HepG2 (cell line): Measurements from ENCODE around the gene DOCK1. TPM values are rescaled to one million over a fixed set of nuclear protein-coding genes. Genes with fewer than 3 reads are reported as not detected.

Experiments used
- ATAC-seq: fragments of 200-7000 bp; cut with Tn5 transposase; 3 replicates; pipeline ENCODE4 v1.9.1; 2020; ENCODE audit warnings: mild to moderate bottlenecking, moderate library complexity
- BruUV-seq: library from RNA; stranded (reverse); fragments of 400-500 nt; replicated peaks from 2 replicates; lab custom pipeline; 2021; lab: Mats Ljungman, UMichigan
- CTCF ChIA-PET: fragments of 300-600 bp; formaldehyde crosslinking; extraction: SDS; loops from one replicate; lab custom pipeline; 2021; ENCODE audit warnings: low total read pairs, inconsistent platforms, low intra/inter-chr PET ratio; lab: Yijun Ruan, JAX
- POLR2A ChIA-PET: fragments of 350-600 bp; sonication (Branson Sonifier 250); formaldehyde crosslinking; loops from one replicate; lab custom pipeline; 2020; ENCODE audit warnings: antibody characterized with exemption, inconsistent platforms; lab: Yijun Ruan, JAX
- DNase-seq: peaks from one replicate; pipeline ENCODE4 v3.0.0-alpha.2; 2015; ENCODE audit warnings: low spot score
- FAIRE-seq: peaks from 3 replicates; lab custom pipeline; 2011; peaks lifted over from hg19 to GRCh38; lab: Jason Lieb, UNC
- H2AFZ ChIP-seq: one replicate; pipeline ENCODE4 v1.6.1; 2011; ENCODE audit warnings: low read length, inconsistent platforms
- H3K27ac ChIP-seq: fragments of 300-600 bp; 3 replicates; pipeline ENCODE4 v1.8.0; 2011; ENCODE audit warnings: mixed run types, mild to moderate bottlenecking, mixed read lengths, low read length, inconsistent platforms; ENCODE audit not compliant: insufficient read depth; ENCODE audit errors: extremely low read length
- H3K27me3 ChIP-seq, 2 experiments: fragments of 200-600 bp in 1 of 2; 2 replicates in 1 of 2; 3 replicates in 1 of 2; pipeline versions ENCODE4 v1.6.0 to v1.8.0; 2011; ENCODE audit warnings: low read length in 2 of 2, mild to moderate bottlenecking in 2 of 2, moderate library complexity in 2 of 2, inconsistent platforms in 1 of 2; ENCODE audit not compliant: insufficient read depth in 2 of 2, control insufficient read depth in 1 of 2
- H3K36me3 ChIP-seq, 2 experiments: fragments of 200-600 bp in 1 of 2; replicated peaks in 1 of 2; 2 replicates in 1 of 2; 3 replicates in 1 of 2; pipeline versions ENCODE4 v1.5.1 to v1.8.0; 2011; ENCODE audit warnings: low read length in 2 of 2, inconsistent platforms in 1 of 2; ENCODE audit not compliant: insufficient read depth in 2 of 2, control insufficient read depth in 1 of 2
- H3K4me1 ChIP-seq: 2 replicates; pipeline ENCODE4 v1.5.1; 2012; ENCODE audit warnings: low read length, inconsistent platforms; ENCODE audit not compliant: insufficient read depth
- H3K4me2 ChIP-seq: 2 replicates; pipeline ENCODE4 v1.6.0; 2011; ENCODE audit warnings: low read depth, low read length, inconsistent platforms
- H3K4me3 ChIP-seq, 3 experiments: fragments of 200-600 bp in 1 of 3; sonication (generic), shearing (Covaris generic) in 1 of 3; replicated peaks in 1 of 3; 2 replicates each; pipeline ENCODE4 v1.5.1; 2011 to 2016; ENCODE audit warnings: low read length in 3 of 3, inconsistent platforms in 2 of 3, low read depth in 2 of 3, mild to moderate bottlenecking in 2 of 3, control low read depth in 1 of 3, mixed read lengths in 1 of 3; ENCODE audit not compliant: insufficient read depth in 1 of 3
- H3K79me2 ChIP-seq: one replicate; pipeline ENCODE4 v1.6.1; 2011; ENCODE audit warnings: low read length, inconsistent platforms; ENCODE audit not compliant: insufficient read depth
- H3K9ac ChIP-seq: 2 replicates; pipeline ENCODE4 v1.6.0; 2011; ENCODE audit warnings: mild to moderate bottlenecking, low read depth, low read length, inconsistent platforms; ENCODE audit not compliant: insufficient read depth
- H3K9me3 ChIP-seq: 2 replicates; pipeline ENCODE4 v1.5.1; 2012; ENCODE audit warnings: mild to moderate bottlenecking, low read length
- H4K20me1 ChIP-seq: 2 replicates; pipeline ENCODE4 v1.6.0; 2011; ENCODE audit warnings: inconsistent platforms, mild to moderate bottlenecking, low read length, moderate library complexity; ENCODE audit not compliant: insufficient read depth
- CEBPZ ChIP-seq: IDR thresholded peaks from 2 replicates; pipeline ENCODE4 v1.6.1; 2012; ENCODE audit warnings: low read length, improper control_type of control experiment
- HMG20A ChIP-seq: IDR thresholded peaks from 2 replicates; pipeline ENCODE4 v1.6.1; 2016; ENCODE audit warnings: borderline replicate concordance
- KDM2A ChIP-seq: sonication (generic); formaldehyde crosslinking; IDR thresholded peaks from 2 replicates; pipeline ENCODE4 v1.4.0; 2020; ENCODE audit warnings: low read depth, missing genetic modification reagents, borderline replicate concordance
- TRIM24 ChIP-seq: sonication (generic); formaldehyde crosslinking; IDR thresholded peaks from 2 replicates; pipeline ENCODE4 v1.8.0; 2022; ENCODE audit warnings: mild to moderate bottlenecking, missing genetic modification reagents
- ZNF30 ChIP-seq: sonication (generic); formaldehyde crosslinking; IDR thresholded peaks from 2 replicates; pipeline ENCODE4 v1.5.0; 2020; ENCODE audit warnings: mild to moderate bottlenecking, missing genetic modification reagents
- ZNF510 ChIP-seq: sonication (generic); formaldehyde crosslinking; IDR thresholded peaks from 2 replicates; pipeline ENCODE4 v1.4.0; 2020; ENCODE audit warnings: low read depth, mild to moderate bottlenecking, missing genetic modification reagents
- ZNF543 ChIP-seq: sonication (generic); formaldehyde crosslinking; IDR thresholded peaks from 2 replicates; pipeline ENCODE4 v1.4.0; 2020; ENCODE audit warnings: mild to moderate bottlenecking, missing genetic modification reagents
- WGBS: methylation state at CpG from one replicate; pipeline ENCODE4 v1.1.6; 2017; ENCODE audit warnings: low lambda C conversion rate; 5-methylcytosine and 5-hydroxymethylcytosine counted together
- in situ Hi-C: cut with HindIII; loops from 2 replicates; pipeline ENCODE4 v1.10.0; 2017; ENCODE audit warnings: low pct_unique_long_range_greater_than_20kb; ENCODE audit not compliant: extremely low pct_ligation_motif_present
- intact Hi-C: fragments of 100-400 bp; cut with micrococcal nuclease; formaldehyde crosslinking; loops from one replicate; pipeline ENCODE4 v1.10.0; 2022; ENCODE audit not compliant: unreplicated experiment
- polyA plus RNA-seq, 8 experiments: library from polyadenylated mRNA; depleted of rRNA in 3 of 8; stranded (reverse) in 7 of 8; unstranded in 1 of 8; fragments of >200 nt; fragmentation: Illumina TruSeq in 4 of 8; extraction: Trizol in 4 of 8; gene quantifications; 2 replicates each; pipeline versions ENCODE4 v1.2.1 to v1.2.3, GENCODE V29; 2011 to 2016; ENCODE audit warnings: low read depth in 4 of 8, missing spikeins in 1 of 8, mixed read lengths in 1 of 8; ENCODE audit not compliant: insufficient read depth in 1 of 8
- total RNA-seq, 5 experiments: library from RNA; depleted of rRNA; stranded (reverse); fragments of >200 nt; fragmentation: Illumina TruSeq; extraction: Trizol; gene quantifications; 2 replicates each; pipeline ENCODE4 v1.2.3, GENCODE V29; 2016; ENCODE audit warnings: low read depth in 1 of 5
- TF ChIP-seq, protein P1 (sequence below): sonication (generic); formaldehyde crosslinking; IDR thresholded peaks from 2 replicates; pipeline ENCODE4 v1.4.0; 2020; ENCODE audit warnings: missing genetic modification reagents

Gene DOCK1
- total and polyA plus RNA-seq, 2 of the 13 experiments (the other 11 are each of a cell fraction or from before 2014, with no cell fraction given) = 8.3 to 25.5 TPM

DNA sequence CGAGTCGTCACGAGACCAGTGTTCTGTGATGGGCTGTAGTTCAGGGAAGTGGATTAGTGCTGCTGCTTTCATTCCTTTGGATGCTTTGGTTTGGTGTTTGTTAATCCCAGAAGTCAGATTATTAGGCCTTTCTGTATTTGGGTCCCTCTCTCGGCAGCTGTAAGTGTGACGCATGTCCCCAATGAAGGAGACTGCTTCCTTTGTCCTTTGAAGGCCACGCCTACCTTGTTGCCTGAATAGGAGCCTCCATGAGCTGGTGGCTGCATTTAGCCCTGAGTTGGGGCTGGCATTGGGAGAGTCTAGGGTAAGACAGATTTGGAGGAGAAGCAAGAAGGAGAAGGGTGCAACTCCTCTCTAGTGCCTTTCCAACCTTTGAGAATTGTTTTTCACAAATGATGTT lies 34.5 kb downstream of the DOCK1 start (continued):
- TF ChIP-seq, protein P1, sequence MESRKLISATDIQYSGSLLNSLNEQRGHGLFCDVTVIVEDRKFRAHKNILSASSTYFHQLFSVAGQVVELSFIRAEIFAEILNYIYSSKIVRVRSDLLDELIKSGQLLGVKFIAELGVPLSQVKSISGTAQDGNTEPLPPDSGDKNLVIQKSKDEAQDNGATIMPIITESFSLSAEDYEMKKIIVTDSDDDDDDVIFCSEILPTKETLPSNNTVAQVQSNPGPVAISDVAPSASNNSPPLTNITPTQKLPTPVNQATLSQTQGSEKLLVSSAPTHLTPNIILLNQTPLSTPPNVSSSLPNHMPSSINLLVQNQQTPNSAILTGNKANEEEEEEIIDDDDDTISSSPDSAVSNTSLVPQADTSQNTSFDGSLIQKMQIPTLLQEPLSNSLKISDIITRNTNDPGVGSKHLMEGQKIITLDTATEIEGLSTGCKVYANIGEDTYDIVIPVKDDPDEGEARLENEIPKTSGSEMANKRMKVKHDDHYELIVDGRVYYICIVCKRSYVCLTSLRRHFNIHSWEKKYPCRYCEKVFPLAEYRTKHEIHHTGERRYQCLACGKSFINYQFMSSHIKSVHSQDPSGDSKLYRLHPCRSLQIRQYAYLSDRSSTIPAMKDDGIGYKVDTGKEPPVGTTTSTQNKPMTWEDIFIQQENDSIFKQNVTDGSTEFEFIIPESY (CRISPR knock-in tag) = no peak
- TF ChIP-seq, all 625 proteins: peak for 0

GRCh38 chr10:126940670-126941310 lies 35.6 kb downstream of the DOCK1 start:
- FAIRE-seq (no peak), ATAC-seq (no peak), DNase-seq (no peak)
- in situ Hi-C loops = no loop called here
- H4K20me1 ChIP-seq = peaks cover 5% of the 10 kb centered on the region; the same call in 1 of the 2 replicates
- CTCF ChIA-PET = no interaction called here
- no peak overlapping the region for H3K27ac ChIP-seq
- 94% methylated on average over 6 of the region's 6 CpGs for WGBS
- H2AFZ ChIP-seq = no peak overlapping the region
- H3K36me3 ChIP-seq = no peaks in the 10 kb centered on the region
- no peak overlapping the region for H3K9ac ChIP-seq
- TF ChIP-seq ZNF543 (CRISPR knock-in tag) = no peak
- H3K9me3 ChIP-seq = no peaks in the 10 kb centered on the region
- POLR2A ChIA-PET = no interaction called here
- BruUV-seq = no TSS peak
- H3K4me3 ChIP-seq = no peak overlapping the region
- no peak overlapping the region for H3K4me2 ChIP-seq
- no peaks in the 10 kb centered on the region for H3K27me3 ChIP-seq
- intact Hi-C loops = no loop called here
- H3K79me2 ChIP-seq = peaks cover 32% of the 10 kb centered on the region
- H3K4me1 ChIP-seq = peaks cover 17% of the 10 kb centered on the region

DNA sequence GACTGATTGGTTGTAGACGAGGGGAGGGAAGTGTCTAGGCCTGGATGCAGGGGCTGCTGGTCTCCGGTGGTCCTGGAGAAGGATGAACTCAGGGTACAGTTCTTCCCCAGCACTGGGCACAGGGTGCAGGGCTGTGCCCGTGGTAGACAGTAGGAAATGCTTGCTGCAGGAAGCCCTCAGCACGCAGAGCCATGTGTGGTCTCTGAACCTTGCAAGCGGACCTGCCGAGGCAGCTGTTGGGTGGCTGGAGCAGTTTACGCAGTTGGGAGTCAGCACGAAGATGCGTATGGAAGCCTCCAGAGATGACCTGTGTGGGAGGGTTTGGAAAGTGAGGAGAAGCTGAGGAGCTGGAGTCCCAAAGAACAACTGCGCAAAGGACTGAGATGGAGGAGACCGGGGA lies 39.0 kb downstream of the DOCK1 start:
- no peak overlapping the region for H3K4me3 ChIP-seq
- no peak overlapping the region for H3K4me2 ChIP-seq
- ChIA-PET POLR2A (no interaction called here), CTCF (no interaction called here)
- in situ Hi-C loops = no loop called here
- no TSS peak for BruUV-seq
- H3K79me2 ChIP-seq = peaks cover 25% of the 10 kb centered on the region
- WGBS = 96% methylated on average over 11 of the region's 11 CpGs
- no peak for DNase-seq
- H3K9ac ChIP-seq = no peak overlapping the region
- no peaks in the 10 kb centered on the region for H3K27me3 ChIP-seq
- peaks cover 4% of the 10 kb centered on the region; the same call in 1 of the 2 replicates for H4K20me1 ChIP-seq
- H3K9me3 ChIP-seq = peaks cover 13% of the 10 kb centered on the region
- peaks cover 0 to 4% of the 10 kb centered on the region in 2 experiments; a peak in 1 of 5 replicates for H3K36me3 ChIP-seq
- ATAC-seq = no peak
- H2AFZ ChIP-seq = no peak overlapping the region
- no peak overlapping the region for H3K27ac ChIP-seq
- H3K4me1 ChIP-seq = peaks cover 11% of the 10 kb centered on the region; the same call in 1 of the 2 replicates
- intact Hi-C loops = no loop called here
- FAIRE-seq = no peak
- TF ChIP-seq ZNF510 (CRISPR knock-in tag) (no peak), TRIM24 (CRISPR knock-in tag) (no peak), HMG20A (CRISPR knock-in tag) (no peak), KDM2A (CRISPR knock-in tag) (no peak), ZNF30 (CRISPR knock-in tag) (no peak), CEBPZ (no peak)
